Spleen (tissue), 7 donors: ENCODE measurements around the gene MRPS10.

Experiments
- CTCF ChIP-seq, 11 experiments: fragments of 200-600 bp in 7 of 11; fragments of 450-650 bp in 4 of 11; sonication (generic) in 4 of 11; IDR thresholded peaks in 8 of 11; conservative IDR thresholded peaks in 3 of 11; 1 replicate in 7 of 11; 2 replicates in 4 of 11; pipeline versions ENCODE4 v1.4.0 to v1.8.0; 2016 to 2021; ENCODE audit warnings: antibody characterized with exemption in 11 of 11, inconsistent platforms in 4 of 11, mild to moderate bottlenecking in 1 of 11
- POLR2A ChIP-seq, 3 donors: fragments of 450-650 bp; IDR thresholded peaks; one replicate each; pipeline ENCODE4 v1.5.1; 2017; ENCODE audit warnings: antibody characterized with exemption in 3 of 3, mild to moderate bottlenecking in 1 of 3
- POLR2AphosphoS5 ChIP-seq, 3 donors: sonication (generic); formaldehyde crosslinking; IDR thresholded peaks; one replicate each; pipeline ENCODE4 v1.5.1; 2017; ENCODE audit warnings: antibody characterized with exemption in 3 of 3
- donor health status: DM: no; HTN: no; CAD: no; lungs with moderate emphysema.
- donor health status: DM: no; HTN: no; CAD: no.
- donor health status: DM: no; HTN: no; CAD: no.

GRCh38 chr6:42179945-42180313 lies 37.7 kb downstream of the MRPS10 start:
- TF ChIP-seq CTCF (IDR thresholded peaks at IDR 0.05 in 8 of 11, conservative IDR thresholded peaks at IDR 0.05 in 3 of 11), result no peak
- no peak for TF ChIP-seq POLR2A (IDR thresholded peaks at IDR 0.05)
- no peak for TF ChIP-seq POLR2AphosphoS5 (IDR thresholded peaks at IDR 0.05)
